ENCODE data around the gene ANKH.
A peak's percentile ranks its signal among the peaks of the same experiment; 100 is the strongest.

ANKH gene

GRCh38 chr5:14712666-14713065 is 158.9 kb downstream of the ANKH start:
- DNase-seq (ENCODE audit: extremely low read depth, low read depth) = no peak
- H3K4me3 ChIP-seq (replicated peaks; ENCODE audit: low read depth, low read length) = no peak overlapping the region
- TF ChIP-seq, protein P1, sequence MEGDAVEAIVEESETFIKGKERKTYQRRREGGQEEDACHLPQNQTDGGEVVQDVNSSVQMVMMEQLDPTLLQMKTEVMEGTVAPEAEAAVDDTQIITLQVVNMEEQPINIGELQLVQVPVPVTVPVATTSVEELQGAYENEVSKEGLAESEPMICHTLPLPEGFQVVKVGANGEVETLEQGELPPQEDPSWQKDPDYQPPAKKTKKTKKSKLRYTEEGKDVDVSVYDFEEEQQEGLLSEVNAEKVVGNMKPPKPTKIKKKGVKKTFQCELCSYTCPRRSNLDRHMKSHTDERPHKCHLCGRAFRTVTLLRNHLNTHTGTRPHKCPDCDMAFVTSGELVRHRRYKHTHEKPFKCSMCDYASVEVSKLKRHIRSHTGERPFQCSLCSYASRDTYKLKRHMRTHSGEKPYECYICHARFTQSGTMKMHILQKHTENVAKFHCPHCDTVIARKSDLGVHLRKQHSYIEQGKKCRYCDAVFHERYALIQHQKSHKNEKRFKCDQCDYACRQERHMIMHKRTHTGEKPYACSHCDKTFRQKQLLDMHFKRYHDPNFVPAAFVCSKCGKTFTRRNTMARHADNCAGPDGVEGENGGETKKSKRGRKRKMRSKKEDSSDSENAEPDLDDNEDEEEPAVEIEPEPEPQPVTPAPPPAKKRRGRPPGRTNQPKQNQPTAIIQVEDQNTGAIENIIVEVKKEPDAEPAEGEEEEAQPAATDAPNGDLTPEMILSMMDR (IDR thresholded peaks at IDR 0.05; ENCODE audit: low read depth, low read length, missing control alignments) = no peak

- DNase-seq (ENCODE audit: extremely low read depth, low read depth) = no peak
- TF ChIP-seq, protein P1 (IDR thresholded peaks at IDR 0.05; ENCODE audit: low read depth, low read length, missing control alignments) = no peak
- H3K4me3 ChIP-seq (replicated peaks; ENCODE audit: low read depth, low read length) = no peak overlapping the region
Measured at GRCh38 chr5:14712131-14712530, 159.4 kb downstream of the ANKH start.

DNA sequence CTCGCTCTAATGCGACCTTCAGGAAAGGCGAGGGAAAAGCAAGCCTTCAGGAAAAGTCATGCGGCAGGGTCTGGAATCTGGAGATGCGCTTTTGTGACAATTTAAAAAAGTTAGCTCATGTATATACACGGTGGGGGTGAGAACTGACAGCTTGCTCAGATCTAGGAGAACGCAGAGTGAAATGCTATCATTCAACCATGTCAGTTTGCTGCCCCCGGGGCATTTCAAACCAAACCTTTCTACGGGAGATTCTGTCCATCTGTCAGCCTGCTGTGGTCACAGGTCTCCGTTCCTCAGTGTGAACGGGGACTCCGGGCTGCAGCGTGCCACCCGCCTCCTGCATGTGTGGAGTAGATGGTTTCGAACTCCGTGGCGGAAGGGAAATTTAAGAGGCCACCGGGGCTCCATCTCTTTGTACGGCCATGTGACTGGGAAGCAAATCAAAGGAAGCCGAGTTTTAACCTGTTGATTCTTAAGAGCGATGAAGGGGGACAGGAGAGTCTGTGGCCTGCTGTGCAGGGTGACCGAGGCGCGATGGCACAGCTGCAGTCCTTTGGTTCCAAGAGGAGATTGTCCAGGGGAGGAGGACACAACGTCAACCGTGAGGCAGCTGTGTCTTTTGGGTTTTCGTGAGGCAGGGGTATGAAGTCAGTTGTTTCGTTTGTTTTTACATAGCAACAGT is 161.1 kb downstream of the ANKH start:
- no peak for DNase-seq (ENCODE audit: extremely low read depth, low read depth)
- no peak overlapping the region for H3K4me3 ChIP-seq (replicated peaks; ENCODE audit: low read depth, low read length)
- TF ChIP-seq, protein P1 (IDR thresholded peaks at IDR 0.05; ENCODE audit: low read depth, low read length, missing control alignments) = no peak

DNA sequence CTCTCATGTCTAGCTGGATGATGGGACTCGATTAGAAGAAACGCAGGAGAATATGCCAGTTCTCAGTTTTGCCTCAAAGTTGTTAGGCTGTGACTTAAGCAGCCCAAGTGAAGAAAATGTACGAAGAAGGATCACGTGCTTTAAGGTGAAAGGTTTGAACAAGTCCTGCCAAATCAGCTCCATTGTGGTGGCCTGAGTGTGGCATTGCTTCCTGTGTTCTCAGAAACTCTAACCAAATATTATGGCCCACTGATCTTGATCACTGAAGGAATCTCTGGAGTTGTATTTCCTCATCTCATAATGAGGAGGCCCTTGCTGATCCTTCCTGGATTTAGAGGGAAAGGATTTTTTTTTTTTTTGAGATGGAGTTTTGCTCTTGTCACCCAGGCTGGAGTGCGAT is 163.0 kb downstream of the ANKH start:
- TF ChIP-seq, protein P1 (IDR thresholded peaks at IDR 0.05; ENCODE audit: low read depth, low read length, missing control alignments) = no peak
- no peak for DNase-seq (ENCODE audit: extremely low read depth, low read depth)
- H3K4me3 ChIP-seq (replicated peaks; ENCODE audit: low read depth, low read length) = no peak overlapping the region

DNA sequence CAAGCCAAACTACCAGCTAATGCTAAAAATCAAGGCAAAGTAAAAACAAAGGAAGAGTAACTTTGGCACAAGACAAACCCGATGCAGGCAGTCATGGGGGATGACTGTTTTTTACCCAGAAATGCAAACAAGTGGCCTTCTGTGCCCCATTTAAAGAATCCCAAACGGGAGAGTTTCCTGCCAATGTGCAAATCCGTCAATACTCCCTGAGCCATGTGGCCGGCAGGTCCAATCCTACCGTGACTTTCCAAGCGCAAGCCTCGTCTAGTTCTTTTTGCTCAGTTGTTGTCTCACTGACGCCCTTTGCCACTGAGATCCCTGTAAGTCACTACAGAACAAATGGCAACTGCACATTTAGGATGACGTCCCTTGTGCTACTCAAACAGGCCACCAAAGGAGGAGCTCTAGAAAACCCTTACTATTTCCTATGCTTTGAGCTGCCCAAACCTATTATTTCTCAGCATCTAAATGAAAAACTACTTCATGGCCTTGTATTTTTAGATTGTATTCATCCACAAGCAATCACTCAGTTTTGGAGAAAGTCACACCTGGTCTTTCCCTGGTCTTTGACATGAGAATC is 163.7 kb downstream of the ANKH start:
- TF ChIP-seq, protein P1 (IDR thresholded peaks at IDR 0.05; ENCODE audit: low read depth, low read length, missing control alignments) = no peak
- DNase-seq (ENCODE audit: extremely low read depth, low read depth) = no peak
- no peak overlapping the region for H3K4me3 ChIP-seq (replicated peaks; ENCODE audit: low read depth, low read length)

GRCh38 chr5:14706615-14707021 is 165.0 kb downstream of the ANKH start:
- TF ChIP-seq, protein P1 (IDR thresholded peaks at IDR 0.05; ENCODE audit: low read depth, low read length, missing control alignments) = no peak
- peak; percentile 36 for DNase-seq (ENCODE audit: extremely low read depth, low read depth)
- H3K4me3 ChIP-seq (replicated peaks; ENCODE audit: low read depth, low read length) = no peak overlapping the region

Data from HFF-Myc (cell line).